AG09309 (cell line): Measurements from ENCODE around the gene BDKRB2.
A peak's percentile ranks its signal among the peaks of the same experiment; 100 is the strongest.
"Not testable (repeated sequence)": the region's sequence is repeated elsewhere in the genome, so short reads cannot be mapped to it uniquely, and the experiment has no call there.

Source experiments
- DNase-seq: peaks from one replicate; pipeline ENCODE4 v3.0.0-alpha.2; 2010; ENCODE audit warnings: low read depth
- H3K4me3 ChIP-seq: 2 replicates; pipeline ENCODE4 v1.5.1; 2011; ENCODE audit warnings: mild to moderate bottlenecking, low read depth, low read length, moderate library complexity; ENCODE audit not compliant: control insufficient read depth
- TF ChIP-seq, protein P1 (sequence below): IDR thresholded peaks from 2 replicates; pipeline ENCODE4 v1.5.1; 2011; ENCODE audit warnings: mild to moderate bottlenecking, low read depth, low read length, inconsistent platforms; ENCODE audit not compliant: insufficient read depth, control insufficient read depth; ENCODE audit errors: missing control alignments

BDKRB2 gene

DNA sequence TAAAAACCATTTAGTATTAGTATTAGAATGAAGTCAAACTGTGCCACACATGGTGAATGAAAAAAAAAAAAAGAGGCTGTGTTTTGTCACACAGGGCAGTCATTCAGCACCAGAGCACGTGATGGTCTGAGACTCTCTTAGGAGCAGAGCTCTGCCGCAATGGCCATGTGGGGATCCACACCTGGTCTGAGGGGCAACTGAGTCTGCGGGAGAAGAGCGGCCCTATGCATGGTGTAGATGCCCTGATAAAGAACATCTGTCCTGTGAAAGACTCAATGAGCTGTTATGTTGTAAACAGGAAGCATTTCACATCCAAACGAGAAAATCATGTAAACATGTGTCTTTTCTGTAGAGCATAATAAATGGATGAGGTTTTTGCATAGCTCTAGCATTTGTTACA, 39.1 kb downstream of the BDKRB2 start:
- TF ChIP-seq, protein P1, sequence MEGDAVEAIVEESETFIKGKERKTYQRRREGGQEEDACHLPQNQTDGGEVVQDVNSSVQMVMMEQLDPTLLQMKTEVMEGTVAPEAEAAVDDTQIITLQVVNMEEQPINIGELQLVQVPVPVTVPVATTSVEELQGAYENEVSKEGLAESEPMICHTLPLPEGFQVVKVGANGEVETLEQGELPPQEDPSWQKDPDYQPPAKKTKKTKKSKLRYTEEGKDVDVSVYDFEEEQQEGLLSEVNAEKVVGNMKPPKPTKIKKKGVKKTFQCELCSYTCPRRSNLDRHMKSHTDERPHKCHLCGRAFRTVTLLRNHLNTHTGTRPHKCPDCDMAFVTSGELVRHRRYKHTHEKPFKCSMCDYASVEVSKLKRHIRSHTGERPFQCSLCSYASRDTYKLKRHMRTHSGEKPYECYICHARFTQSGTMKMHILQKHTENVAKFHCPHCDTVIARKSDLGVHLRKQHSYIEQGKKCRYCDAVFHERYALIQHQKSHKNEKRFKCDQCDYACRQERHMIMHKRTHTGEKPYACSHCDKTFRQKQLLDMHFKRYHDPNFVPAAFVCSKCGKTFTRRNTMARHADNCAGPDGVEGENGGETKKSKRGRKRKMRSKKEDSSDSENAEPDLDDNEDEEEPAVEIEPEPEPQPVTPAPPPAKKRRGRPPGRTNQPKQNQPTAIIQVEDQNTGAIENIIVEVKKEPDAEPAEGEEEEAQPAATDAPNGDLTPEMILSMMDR: no peak
- no peak for DNase-seq
- H3K4me3 ChIP-seq: no peak overlapping the region

DNA sequence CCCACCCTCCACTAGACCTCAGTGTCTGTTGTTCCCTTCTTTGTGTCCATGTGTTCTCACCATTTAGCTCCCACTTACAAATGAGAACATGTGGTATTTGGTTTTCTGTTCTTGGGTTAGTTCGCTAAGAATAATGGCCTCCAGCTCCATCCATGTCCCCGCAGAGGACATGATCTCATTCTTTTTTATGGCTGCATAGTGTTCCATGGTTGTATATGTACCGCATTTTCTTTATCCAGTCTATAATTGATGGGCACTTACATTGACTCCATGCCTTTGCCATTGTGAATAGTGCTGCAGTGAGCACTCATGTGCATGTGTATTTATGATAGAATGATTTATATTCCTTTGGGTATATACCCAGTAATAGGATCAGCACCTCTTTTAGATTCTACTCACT, 40.4 kb downstream of the BDKRB2 start:
- H3K4me3 ChIP-seq, DNase-seq: not testable (repeated sequence)

DNA sequence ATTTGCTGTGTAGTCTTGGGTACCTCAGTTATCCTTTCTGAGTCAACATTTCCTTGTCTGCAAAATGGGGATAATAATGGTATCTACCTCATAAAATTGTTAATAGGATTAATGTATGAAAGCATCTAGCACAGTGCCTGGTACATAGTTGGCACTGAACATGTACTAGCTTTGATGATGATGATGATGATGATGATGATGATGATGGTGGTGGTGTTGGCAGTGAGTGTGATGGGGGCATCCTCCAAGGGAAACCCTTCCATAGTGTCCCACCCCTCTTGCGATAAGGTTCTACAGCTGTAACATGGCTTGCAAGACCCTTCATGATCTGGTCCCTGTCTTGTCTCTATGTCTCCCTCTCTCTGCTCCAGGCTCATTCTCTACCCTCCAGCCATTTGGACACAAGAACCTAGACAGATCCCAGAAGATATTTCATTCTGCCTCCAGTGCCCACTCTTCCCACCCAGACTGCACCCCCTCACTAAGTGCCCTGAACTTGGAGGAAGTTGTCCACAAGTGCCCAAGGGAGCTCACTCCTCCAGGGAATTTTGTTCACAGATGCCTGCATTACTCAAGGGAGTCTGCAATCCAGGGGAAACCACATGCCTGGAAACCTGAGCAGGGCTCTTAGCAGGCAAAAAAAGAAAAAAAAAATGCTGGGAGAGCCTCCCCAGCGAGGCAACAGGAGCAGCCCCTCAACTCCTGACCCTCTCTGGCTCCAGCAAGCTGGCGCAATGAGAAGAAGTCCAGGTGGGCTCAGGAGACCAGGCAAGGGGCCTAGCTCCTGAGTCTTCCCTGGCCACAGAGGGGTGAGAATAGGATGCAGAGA, 41.3 kb downstream of the BDKRB2 start:
- DNase-seq: peak; percentile 64
- no peak overlapping the region for H3K4me3 ChIP-seq
- TF ChIP-seq, protein P1: peak; percentile 22

DNA sequence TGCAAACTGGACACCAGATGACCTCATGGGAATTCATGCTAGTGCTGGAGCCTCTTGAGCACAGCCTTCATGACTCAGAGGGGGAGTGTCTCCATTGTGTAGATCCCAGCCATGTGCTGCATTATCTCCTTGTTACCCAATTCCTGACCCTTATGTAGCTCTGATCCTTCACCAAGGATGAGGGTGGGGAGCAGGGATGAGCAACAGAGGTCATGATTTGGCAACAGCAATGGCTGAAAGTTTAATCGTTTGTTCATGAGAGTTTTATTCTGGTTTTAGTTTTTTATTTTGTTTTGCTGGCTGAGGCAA, 41.9 kb downstream of the BDKRB2 start:
- peak; percentile 95 for DNase-seq
- H3K4me3 ChIP-seq: no peak overlapping the region
- TF ChIP-seq, protein P1: no peak

DNA sequence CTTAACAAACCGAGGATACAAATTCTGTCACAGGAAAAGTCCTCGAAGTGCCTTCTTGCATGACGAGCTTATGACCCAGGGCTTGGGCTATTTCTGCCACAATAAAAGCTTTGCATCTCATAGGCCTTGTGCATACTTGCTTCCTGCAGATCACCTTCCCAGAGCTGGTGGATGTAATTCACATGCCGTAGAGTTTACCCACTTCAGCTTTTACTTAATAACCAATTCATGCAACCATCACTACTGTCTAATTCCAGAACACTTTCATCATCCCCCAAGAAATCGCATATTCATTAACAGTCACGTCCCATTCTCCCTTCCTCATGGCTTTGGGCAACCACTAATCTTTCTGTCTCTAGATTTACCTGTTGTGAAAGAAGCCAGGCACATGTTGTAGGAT, 42.4 kb downstream of the BDKRB2 start:
- DNase-seq: no peak
- TF ChIP-seq, protein P1: no peak

DNA sequence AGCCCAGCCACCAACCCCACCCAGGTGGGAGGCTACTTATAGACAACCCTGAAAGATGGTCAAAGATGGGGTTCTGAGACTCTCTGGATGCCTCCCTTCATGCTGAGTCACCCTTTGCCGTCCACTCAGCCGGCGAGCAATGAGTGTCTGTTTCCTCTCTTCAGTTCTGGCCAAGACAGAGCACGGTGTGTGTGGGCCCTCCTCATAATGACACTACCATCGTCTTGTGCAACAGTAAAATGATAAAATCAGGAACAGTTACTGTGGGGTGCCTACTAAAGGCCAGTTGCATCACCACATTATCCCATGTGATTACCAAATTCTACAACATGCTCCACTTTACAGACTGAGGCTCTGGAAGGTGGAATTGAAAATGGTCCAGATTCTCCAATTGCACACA, 44.4 kb downstream of the BDKRB2 start:
- peak; percentile 96 for DNase-seq
- no peak overlapping the region for H3K4me3 ChIP-seq
- TF ChIP-seq, protein P1: no peak

More for the DNA sequence above, 42.4 kb downstream of the BDKRB2 start:
- no peak overlapping the region for H3K4me3 ChIP-seq

DNA sequence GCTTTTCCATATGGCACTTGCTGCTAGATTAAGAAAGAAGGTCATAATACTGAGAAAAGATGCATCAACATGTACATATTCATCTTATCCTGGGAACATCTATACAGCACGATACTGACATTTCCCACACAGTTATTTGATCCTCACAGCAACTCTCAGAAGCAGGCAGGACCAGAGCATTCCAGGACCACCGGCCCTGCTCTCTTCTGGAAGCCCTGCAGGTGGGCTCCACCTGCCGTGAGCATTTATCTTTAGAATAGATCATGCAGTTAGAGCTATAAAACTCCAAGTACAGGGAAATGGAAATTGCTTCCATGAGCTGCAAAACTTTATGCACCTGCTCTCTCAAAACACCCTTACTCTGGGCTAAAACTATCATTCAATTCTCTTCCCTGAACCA, 45.8 kb downstream of the BDKRB2 start:
- TF ChIP-seq, protein P1: no peak
- no peak overlapping the region for H3K4me3 ChIP-seq
- no peak for DNase-seq
